ENCODE results near the gene ASTL. TPM values are rescaled to one million over a fixed set of nuclear protein-coding genes. Genes with fewer than 3 reads are reported as not detected.

The ASTL gene
- total RNA-seq, 1 donor from 2014 or later: not detected

DNA sequence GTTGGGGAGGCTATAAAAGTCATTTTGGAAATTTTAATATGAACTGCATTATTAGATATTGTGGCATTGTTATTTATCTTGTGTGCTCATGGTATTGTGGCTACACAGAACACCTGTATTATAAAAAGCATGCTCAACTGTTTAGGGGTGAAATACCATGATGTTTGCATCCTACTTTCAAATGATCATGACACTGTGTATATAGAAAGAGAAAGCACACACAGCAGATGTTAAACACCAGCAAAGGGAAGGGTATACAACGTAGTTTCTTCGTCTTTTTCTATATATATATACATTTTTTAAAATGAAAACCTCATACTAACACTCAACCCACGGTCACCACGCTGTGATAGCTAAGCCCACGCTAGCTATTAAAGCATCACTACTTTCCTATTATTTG, 43.2 kb upstream of the ASTL start:
- Mint-ChIP-seq H3K27me3 (no peaks in the 10 kb centered on the region), H3K9me3 (no peaks in the 10 kb centered on the region), H3K27ac (no peak overlapping the region), H3K36me3 (peaks cover 27% of the 10 kb centered on the region), H3K4me3 (no peak overlapping the region), H3K4me1 (ENCODE audit: unreplicated experiment) (no peaks in the 10 kb centered on the region)
- no peak for DNase-seq (ENCODE audit: extremely low spot score, unreplicated experiment)
- TF ChIP-seq, protein P1, sequence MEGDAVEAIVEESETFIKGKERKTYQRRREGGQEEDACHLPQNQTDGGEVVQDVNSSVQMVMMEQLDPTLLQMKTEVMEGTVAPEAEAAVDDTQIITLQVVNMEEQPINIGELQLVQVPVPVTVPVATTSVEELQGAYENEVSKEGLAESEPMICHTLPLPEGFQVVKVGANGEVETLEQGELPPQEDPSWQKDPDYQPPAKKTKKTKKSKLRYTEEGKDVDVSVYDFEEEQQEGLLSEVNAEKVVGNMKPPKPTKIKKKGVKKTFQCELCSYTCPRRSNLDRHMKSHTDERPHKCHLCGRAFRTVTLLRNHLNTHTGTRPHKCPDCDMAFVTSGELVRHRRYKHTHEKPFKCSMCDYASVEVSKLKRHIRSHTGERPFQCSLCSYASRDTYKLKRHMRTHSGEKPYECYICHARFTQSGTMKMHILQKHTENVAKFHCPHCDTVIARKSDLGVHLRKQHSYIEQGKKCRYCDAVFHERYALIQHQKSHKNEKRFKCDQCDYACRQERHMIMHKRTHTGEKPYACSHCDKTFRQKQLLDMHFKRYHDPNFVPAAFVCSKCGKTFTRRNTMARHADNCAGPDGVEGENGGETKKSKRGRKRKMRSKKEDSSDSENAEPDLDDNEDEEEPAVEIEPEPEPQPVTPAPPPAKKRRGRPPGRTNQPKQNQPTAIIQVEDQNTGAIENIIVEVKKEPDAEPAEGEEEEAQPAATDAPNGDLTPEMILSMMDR (conservative IDR thresholded peaks at IDR 0.05): no peak

DNA sequence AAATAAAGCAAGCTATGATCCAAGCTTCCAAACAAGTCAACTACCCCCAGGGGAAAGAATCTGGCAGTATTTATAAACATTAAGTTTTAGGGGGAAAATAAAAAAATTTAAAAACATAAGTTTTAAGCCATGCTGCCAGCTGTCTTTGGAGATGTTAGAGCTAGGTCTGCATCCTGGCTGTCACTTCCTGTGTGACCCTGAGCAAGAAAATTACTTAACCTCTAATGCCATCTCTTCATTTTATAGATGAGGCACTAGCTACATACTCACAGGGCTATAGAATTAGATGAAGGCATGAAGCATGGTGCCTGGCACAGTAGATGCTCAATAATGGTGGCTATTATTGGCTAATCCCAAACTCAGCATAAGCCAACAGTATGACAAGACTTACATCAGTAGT, 42.2 kb upstream of the ASTL start:
- Mint-ChIP-seq H3K4me3 (no peak overlapping the region), H3K27me3 (no peaks in the 10 kb centered on the region), H3K9me3 (no peaks in the 10 kb centered on the region), H3K27ac (no peak overlapping the region), H3K4me1 (ENCODE audit: unreplicated experiment) (no peaks in the 10 kb centered on the region), H3K36me3 (peaks cover 17% of the 10 kb centered on the region)
- no peak for DNase-seq (ENCODE audit: extremely low spot score, unreplicated experiment)
- TF ChIP-seq, protein P1 (conservative IDR thresholded peaks at IDR 0.05): no peak

DNA sequence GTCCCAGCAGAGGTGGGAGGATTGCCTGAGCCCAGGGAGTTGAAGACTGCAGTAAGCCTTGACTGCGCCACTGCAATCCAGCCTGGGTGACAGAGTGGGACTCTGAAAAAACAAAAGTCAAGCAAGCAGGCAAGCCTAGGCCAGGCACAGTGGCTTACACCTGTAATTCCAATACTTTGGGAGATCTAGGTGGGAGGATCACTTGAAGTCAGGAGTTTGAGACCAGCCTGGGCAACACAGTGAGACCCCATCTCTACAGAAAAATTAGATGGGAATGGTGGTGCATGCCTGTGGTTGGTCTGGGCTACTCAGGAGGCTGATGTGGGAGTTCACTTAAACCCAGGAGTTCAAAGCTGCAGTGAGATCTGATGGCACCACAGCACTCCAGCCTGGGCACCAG, 41.7 kb upstream of the ASTL start:
- TF ChIP-seq, protein P1 (conservative IDR thresholded peaks at IDR 0.05): no peak
- Mint-ChIP-seq H3K4me1 (ENCODE audit: unreplicated experiment) (no peaks in the 10 kb centered on the region), H3K36me3 (peaks cover 12% of the 10 kb centered on the region), H3K27me3 (no peaks in the 10 kb centered on the region), H3K4me3 (no peak overlapping the region), H3K27ac (no peak overlapping the region), H3K9me3 (no peaks in the 10 kb centered on the region)
- no peak for DNase-seq (ENCODE audit: extremely low spot score, unreplicated experiment)

DNA sequence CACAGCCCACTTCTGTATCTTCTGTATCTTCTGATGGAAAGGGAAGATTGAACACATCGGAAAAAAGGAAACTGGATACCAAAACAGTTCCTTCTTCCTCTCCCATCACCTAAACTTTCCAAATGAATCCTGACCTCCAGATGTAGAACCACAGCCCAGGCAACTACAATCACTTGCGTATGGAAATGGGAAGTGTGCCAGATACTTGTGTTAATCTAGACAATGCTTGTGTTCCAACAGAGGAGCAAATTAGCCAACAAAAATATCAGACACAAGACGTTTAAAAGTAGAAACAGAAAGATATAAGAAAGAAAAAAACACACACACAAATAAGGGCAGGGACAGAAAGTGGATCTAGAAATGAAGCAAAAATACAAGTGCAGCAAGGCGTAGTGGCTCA, 38.4 kb upstream of the ASTL start:
- no peaks in the 10 kb centered on the region for H3K36me3 Mint-ChIP-seq
- H3K27ac Mint-ChIP-seq: no peak overlapping the region
- H3K27me3 Mint-ChIP-seq: no peaks in the 10 kb centered on the region
- peaks cover 4% of the 10 kb centered on the region for H3K4me1 Mint-ChIP-seq (ENCODE audit: unreplicated experiment)
- no peak for DNase-seq (ENCODE audit: extremely low spot score, unreplicated experiment)
- no peaks in the 10 kb centered on the region for H3K9me3 Mint-ChIP-seq
- TF ChIP-seq, protein P1 (conservative IDR thresholded peaks at IDR 0.05): no peak
- no peak overlapping the region for H3K4me3 Mint-ChIP-seq

DNA sequence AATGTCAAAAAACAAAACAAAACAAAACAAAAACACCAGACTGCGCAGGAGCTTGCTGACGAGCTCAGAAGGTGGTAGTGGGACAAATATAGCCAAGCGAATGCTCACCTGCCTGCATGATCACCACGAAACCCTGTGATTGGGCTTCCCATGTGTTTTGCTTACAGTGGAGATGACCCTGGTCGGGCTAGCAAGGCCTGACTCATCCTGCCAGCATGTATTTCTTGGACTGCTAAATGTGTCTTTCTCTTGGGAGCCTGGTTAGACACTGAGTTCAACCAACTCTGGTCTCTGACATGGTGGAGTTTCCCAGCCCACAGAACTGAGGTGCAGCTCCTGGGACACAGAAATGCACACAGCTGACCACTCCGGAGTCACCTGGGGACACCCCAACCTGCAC, 37.6 kb upstream of the ASTL start:
- no peaks in the 10 kb centered on the region for H3K36me3 Mint-ChIP-seq
- no peak overlapping the region for H3K27ac Mint-ChIP-seq
- peaks cover 4% of the 10 kb centered on the region for H3K4me1 Mint-ChIP-seq (ENCODE audit: unreplicated experiment)
- no peak for DNase-seq (ENCODE audit: extremely low spot score, unreplicated experiment)
- no peaks in the 10 kb centered on the region for H3K9me3 Mint-ChIP-seq
- no peak overlapping the region for H3K4me3 Mint-ChIP-seq
- H3K27me3 Mint-ChIP-seq: no peaks in the 10 kb centered on the region
- TF ChIP-seq, protein P1 (conservative IDR thresholded peaks at IDR 0.05): no peak
